Ishikawa (cell line): ENCODE data around the gene CAPZB.

Experiments
- CEBPB ChIP-seq: IDR thresholded peaks from 2 replicates; pipeline ENCODE4 v1.6.1; 2012
- CREB1 ChIP-seq: IDR thresholded peaks from 2 replicates; pipeline ENCODE4 v1.6.1; 2012; ENCODE audit warnings: low read depth
- EGR1 ChIP-seq: IDR thresholded peaks from 2 replicates; pipeline ENCODE4 v1.6.1; 2012
- EP300 ChIP-seq: IDR thresholded peaks from 2 replicates; pipeline ENCODE4 v1.6.1; 2012; ENCODE audit warnings: borderline replicate concordance
- FOXM1 ChIP-seq: IDR thresholded peaks from 2 replicates; pipeline ENCODE4 v1.6.1; 2012; ENCODE audit warnings: low read depth, borderline replicate concordance
- MAX ChIP-seq: IDR thresholded peaks from 2 replicates; pipeline ENCODE4 v1.6.1; 2012
- NFIC ChIP-seq: IDR thresholded peaks from 2 replicates; pipeline ENCODE4 v1.6.1; 2012
- RAD21 ChIP-seq: IDR thresholded peaks from 2 replicates; pipeline ENCODE4 v1.6.1; 2012; ENCODE audit warnings: low read depth
- TAF1 ChIP-seq: IDR thresholded peaks from 2 replicates; pipeline ENCODE4 v1.6.1; 2012; ENCODE audit warnings: low read depth, mild to moderate bottlenecking
- TCF12 ChIP-seq: IDR thresholded peaks from 2 replicates; pipeline ENCODE4 v1.6.1; 2012; ENCODE audit warnings: low read depth
- TEAD4 ChIP-seq: IDR thresholded peaks from 2 replicates; pipeline ENCODE4 v1.6.1; 2012
- USF1 ChIP-seq: IDR thresholded peaks from 2 replicates; pipeline ENCODE4 v1.6.1; 2012
- YY1 ChIP-seq: IDR thresholded peaks from 2 replicates; pipeline ENCODE4 v1.6.1; 2012; ENCODE audit warnings: low read depth
- ZBTB7A ChIP-seq: IDR thresholded peaks from 2 replicates; pipeline ENCODE4 v1.6.1; 2012; ENCODE audit warnings: low read depth
- TF ChIP-seq, protein P1 (sequence below): IDR thresholded peaks from 2 replicates; pipeline ENCODE4 v1.6.1; 2012; ENCODE audit warnings: low read depth, mild to moderate bottlenecking

The CAPZB gene

GRCh38 chr1:19450811-19451515 lies 34.4 kb downstream of the CAPZB start:
- TF ChIP-seq EGR1 (no peak), MAX (no peak), USF1 (no peak)
- TF ChIP-seq, protein P1, sequence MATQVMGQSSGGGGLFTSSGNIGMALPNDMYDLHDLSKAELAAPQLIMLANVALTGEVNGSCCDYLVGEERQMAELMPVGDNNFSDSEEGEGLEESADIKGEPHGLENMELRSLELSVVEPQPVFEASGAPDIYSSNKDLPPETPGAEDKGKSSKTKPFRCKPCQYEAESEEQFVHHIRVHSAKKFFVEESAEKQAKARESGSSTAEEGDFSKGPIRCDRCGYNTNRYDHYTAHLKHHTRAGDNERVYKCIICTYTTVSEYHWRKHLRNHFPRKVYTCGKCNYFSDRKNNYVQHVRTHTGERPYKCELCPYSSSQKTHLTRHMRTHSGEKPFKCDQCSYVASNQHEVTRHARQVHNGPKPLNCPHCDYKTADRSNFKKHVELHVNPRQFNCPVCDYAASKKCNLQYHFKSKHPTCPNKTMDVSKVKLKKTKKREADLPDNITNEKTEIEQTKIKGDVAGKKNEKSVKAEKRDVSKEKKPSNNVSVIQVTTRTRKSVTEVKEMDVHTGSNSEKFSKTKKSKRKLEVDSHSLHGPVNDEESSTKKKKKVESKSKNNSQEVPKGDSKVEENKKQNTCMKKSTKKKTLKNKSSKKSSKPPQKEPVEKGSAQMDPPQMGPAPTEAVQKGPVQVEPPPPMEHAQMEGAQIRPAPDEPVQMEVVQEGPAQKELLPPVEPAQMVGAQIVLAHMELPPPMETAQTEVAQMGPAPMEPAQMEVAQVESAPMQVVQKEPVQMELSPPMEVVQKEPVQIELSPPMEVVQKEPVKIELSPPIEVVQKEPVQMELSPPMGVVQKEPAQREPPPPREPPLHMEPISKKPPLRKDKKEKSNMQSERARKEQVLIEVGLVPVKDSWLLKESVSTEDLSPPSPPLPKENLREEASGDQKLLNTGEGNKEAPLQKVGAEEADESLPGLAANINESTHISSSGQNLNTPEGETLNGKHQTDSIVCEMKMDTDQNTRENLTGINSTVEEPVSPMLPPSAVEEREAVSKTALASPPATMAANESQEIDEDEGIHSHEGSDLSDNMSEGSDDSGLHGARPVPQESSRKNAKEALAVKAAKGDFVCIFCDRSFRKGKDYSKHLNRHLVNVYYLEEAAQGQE: no peak

DNA sequence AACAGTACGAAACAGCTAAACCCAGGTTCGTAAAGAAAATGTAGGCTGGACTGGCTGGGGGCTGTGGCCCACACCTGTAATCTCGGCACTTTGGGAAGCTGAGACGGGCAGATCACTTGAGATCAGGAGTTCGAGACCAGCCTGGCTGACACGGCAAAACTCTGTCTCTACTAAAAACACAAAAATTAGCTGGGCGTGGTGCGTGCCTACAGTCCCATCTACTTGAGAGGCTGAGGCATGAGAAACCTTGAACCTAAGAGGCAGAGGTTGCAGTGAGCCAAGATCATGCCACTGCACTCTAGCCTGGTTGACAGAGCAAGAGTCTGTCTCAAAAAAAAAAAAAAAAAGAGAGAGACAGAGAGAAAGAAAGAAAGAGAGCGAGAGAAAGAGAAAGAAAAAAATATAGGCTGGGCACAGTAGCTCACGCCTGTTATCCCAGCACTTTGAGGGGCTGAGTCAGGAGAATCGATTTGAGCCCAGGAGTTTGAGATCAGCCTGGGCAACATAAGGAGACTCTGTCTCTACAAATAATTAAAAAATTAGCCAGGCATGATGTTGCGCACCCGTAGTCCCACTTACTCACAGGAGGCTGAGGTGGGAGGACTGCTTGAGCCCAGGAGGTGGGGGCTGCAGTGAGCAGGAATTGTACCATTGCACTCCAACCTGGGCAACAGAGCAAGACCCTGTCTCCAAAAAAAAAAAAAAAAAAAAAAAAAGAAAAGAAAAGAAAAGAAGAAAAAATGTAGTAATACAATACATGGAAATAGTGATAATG lies 35.7 kb downstream of the CAPZB start:
- TF ChIP-seq MAX: no peak
- TF ChIP-seq TCF12: no peak
- TF ChIP-seq ZBTB7A: no peak

- TF ChIP-seq FOXM1: no peak
- TF ChIP-seq MAX: no peak
Measured at GRCh38 chr1:19448491-19449439, 36.6 kb downstream of the CAPZB start.

GRCh38 chr1:19447550-19447949 lies 37.8 kb downstream of the CAPZB start:
- TF ChIP-seq RAD21: no peak
- TF ChIP-seq NFIC: no peak
- TF ChIP-seq CREB1: no peak
- TF ChIP-seq EP300: no peak
- TF ChIP-seq YY1: no peak
- TF ChIP-seq MAX: no peak
- no peak for TF ChIP-seq TEAD4
- no peak for TF ChIP-seq TCF12
- no peak for TF ChIP-seq USF1
- TF ChIP-seq ZBTB7A: no peak
- no peak for TF ChIP-seq CEBPB
- TF ChIP-seq, protein P1: no peak
- TF ChIP-seq EGR1: no peak
- TF ChIP-seq TAF1: no peak
- TF ChIP-seq FOXM1: no peak

- TF ChIP-seq NFIC (no peak), YY1 (no peak), USF1 (no peak), CEBPB (no peak), MAX (no peak), RAD21 (no peak), ZBTB7A (no peak), TCF12 (no peak), EGR1 (no peak), FOXM1 (no peak), TAF1 (no peak), EP300 (no peak), TEAD4 (no peak)
Measured at GRCh38 chr1:19445417-19446342, 39.7 kb downstream of the CAPZB start.
